HG02571 (cell line): ENCODE measurements around the gene CDH7.

Source experiments
- ATAC-seq: cut with Tn5 transposase; IDR thresholded peaks from one replicate; pipeline ENCODE4 v1.9.1; 2021; ENCODE audit warnings: mild to moderate bottlenecking, moderate library complexity; ENCODE audit not compliant: unreplicated experiment

Gene CDH7

GRCh38 chr18:65907281-65907680, 156.5 kb downstream of the CDH7 start:
- ATAC-seq, result no peak

GRCh38 chr18:65919018-65919417, 168.2 kb downstream of the CDH7 start:
- ATAC-seq, result no peak

- ATAC-seq, result no peak
Observed at GRCh38 chr18:65919663-65920062, 168.9 kb downstream of the CDH7 start.

- ATAC-seq, result no peak
Observed at GRCh38 chr18:65922103-65922502, 171.3 kb downstream of the CDH7 start.

- no peak for ATAC-seq
Observed at GRCh38 chr18:65924904-65925303, 174.1 kb downstream of the CDH7 start.

GRCh38 chr18:65934874-65935273, 184.1 kb downstream of the CDH7 start:
- no peak for ATAC-seq

GRCh38 chr18:65936678-65937077, 185.9 kb downstream of the CDH7 start:
- ATAC-seq, result no peak

GRCh38 chr18:65937180-65937579, 186.4 kb downstream of the CDH7 start:
- ATAC-seq, result no peak

- no peak for ATAC-seq
Observed at GRCh38 chr18:65938592-65939372, 188.0 kb downstream of the CDH7 start.
